Gastrocnemius medialis (tissue), 4 donors: ENCODE measurements around the gene PLXNB1. TPM values are rescaled to one million over a fixed set of nuclear protein-coding genes. Genes with fewer than 3 reads are reported as not detected.

Experiments used
- ATAC-seq, 2 donors: fragments of 150-250 bp; one replicate each; pipeline ENCODE4 v1.9.1; 2016
- DNase-seq, 2 donors: peaks; one replicate each; pipeline ENCODE4 v3.0.0-alpha.2; 2019
- H3K27ac ChIP-seq, 4 donors: fragments of 200-600 bp; sonication (generic); 1 replicate in 1 of 4; 2 replicates in 3 of 4; pipeline ENCODE4 v1.5.1; 2016 to 2018; ENCODE audit warnings: mild to moderate bottlenecking in 2 of 4, moderate library complexity in 1 of 4
- H3K27me3 ChIP-seq, 3 donors: fragments of 200-600 bp; sonication (generic) in 2 of 3; 1 replicate in 1 of 3; 2 replicates in 2 of 3; pipeline versions ENCODE4 v1.5.1 to v1.6.0; 2016 to 2019; ENCODE audit warnings: mild to moderate bottlenecking in 1 of 3, moderate library complexity in 1 of 3
- H3K36me3 ChIP-seq, 2 donors: fragments of 200-600 bp; sonication (generic) in 1 of 2; one replicate each; pipeline ENCODE4 v1.5.1; 2017 to 2018
- H3K4me1 ChIP-seq, 2 donors: fragments of 200-600 bp; sonication (generic) in 1 of 2; one replicate each; pipeline ENCODE4 v1.5.1; 2016 to 2017; ENCODE audit warnings: mild to moderate bottlenecking in 2 of 2
- H3K4me3 ChIP-seq, 4 donors: fragments of 200-600 bp; sonication (generic) in 3 of 4; 1 replicate in 1 of 4; 2 replicates in 3 of 4; pipeline ENCODE4 v1.5.1; 2016 to 2019; ENCODE audit warnings: mild to moderate bottlenecking in 2 of 4
- H3K9me3 ChIP-seq, 3 donors: fragments of 200-600 bp; sonication (generic) in 2 of 3; 1 replicate in 1 of 3; 2 replicates in 2 of 3; pipeline ENCODE4 v1.5.1; 2016 to 2019
- CTCF ChIP-seq, 5 experiments: fragments of 450-650 bp in 3 of 5; fragments of 200-600 bp in 2 of 5; sonication (generic) in 2 of 5; IDR thresholded peaks in 4 of 5; conservative IDR thresholded peaks in 1 of 5; 1 replicate in 4 of 5; 2 replicates in 1 of 5; pipeline ENCODE4 v1.5.1; 2016 to 2019; ENCODE audit warnings: antibody characterized with exemption in 5 of 5, mild to moderate bottlenecking in 3 of 5, moderate library complexity in 3 of 5
- POLR2A ChIP-seq, 2 donors: fragments of 450-650 bp; IDR thresholded peaks; one replicate each; pipeline ENCODE4 v1.6.1; 2017; ENCODE audit warnings: antibody characterized with exemption in 2 of 2, mild to moderate bottlenecking in 2 of 2, moderate library complexity in 2 of 2
- in situ Hi-C, 4 donors: fragments of 200-750 bp; cut with MboI; loops; one replicate each; pipeline versions ENCODE4 v1.15.0 to v1.8.0; 2017; ENCODE audit warnings: low sequenced_read_pairs in 4 of 4
- intact Hi-C: fragments of 100-400 bp; cut with DNase I; formaldehyde crosslinking; loops from one replicate; pipeline ENCODE4 v1.15.1; 2023; ENCODE audit warnings: low total_unique reads
- total RNA-seq, 4 donors: library from RNA; depleted of rRNA; stranded (reverse); fragments of >200 nt; gene quantifications; one replicate each; pipeline versions ENCODE4 v1.1.0 to v1.2.3, GENCODE V29; 2016

Gene PLXNB1
- total RNA-seq, 4 donors from 2014 or later = 2.8 to 7.2 (median 3.5) TPM

GRCh38 chr3:48410205-48411040, 19.5 kb downstream of the PLXNB1 start:
- Histone ChIP-seq H3K4me1 (no peaks in the 10 kb centered on the region), H3K4me3 (no peak overlapping the region), H3K27ac (no peak overlapping the region), H3K27me3 (no peaks in the 10 kb centered on the region), H3K9me3 (no peaks in the 10 kb centered on the region), H3K36me3 (no peaks in the 10 kb centered on the region)
- no peak for ATAC-seq
- in situ Hi-C loops = no loop called here
- intact Hi-C loops = no loop called here
- peak in 1 of 2 donors; percentile 6 for DNase-seq
- no peak for TF ChIP-seq CTCF (IDR thresholded peaks at IDR 0.05 in 4 of 5, conservative IDR thresholded peaks at IDR 0.05 in 1 of 5)
- no peak for TF ChIP-seq POLR2A (IDR thresholded peaks at IDR 0.05)

- H3K4me1 ChIP-seq = no peaks in the 10 kb centered on the region
- no peaks in the 10 kb centered on the region for H3K36me3 ChIP-seq
- no peaks in the 10 kb centered on the region for H3K27me3 ChIP-seq
- no peak for TF ChIP-seq CTCF (IDR thresholded peaks at IDR 0.05 in 4 of 5, conservative IDR thresholded peaks at IDR 0.05 in 1 of 5)
- TF ChIP-seq POLR2A (IDR thresholded peaks at IDR 0.05) = no peak
- H3K9me3 ChIP-seq = no peaks in the 10 kb centered on the region
- H3K4me3 ChIP-seq = no peak overlapping the region
- in situ Hi-C loops = no loop called here
- ATAC-seq = no peak
- peak; percentile 0 to 7 for DNase-seq
- intact Hi-C loops = no loop called here
- H3K27ac ChIP-seq = no peak overlapping the region
These were observed 20.3 kb downstream of the PLXNB1 start for GRCh38 chr3:48409291-48410201.

- Histone ChIP-seq H3K9me3 (no peaks in the 10 kb centered on the region), H3K27ac (no peak overlapping the region), H3K4me1 (no peaks in the 10 kb centered on the region), H3K4me3 (no peak overlapping the region), H3K36me3 (no peaks in the 10 kb centered on the region), H3K27me3 (no peaks in the 10 kb centered on the region)
- TF ChIP-seq POLR2A (IDR thresholded peaks at IDR 0.05) = no peak
- TF ChIP-seq CTCF (IDR thresholded peaks at IDR 0.05 in 4 of 5, conservative IDR thresholded peaks at IDR 0.05 in 1 of 5) = no peak
- in situ Hi-C loops (no loop called here), intact Hi-C loops (no loop called here)
- ATAC-seq (no peak), DNase-seq (peak; percentile 1 to 3)
These were observed 21.0 kb downstream of the PLXNB1 start for GRCh38 chr3:48408823-48409281.

- ATAC-seq (no peak), DNase-seq (peak in 1 of 2 donors; percentile 6)
- peaks cover 0 to 2% of the 10 kb centered on the region in 2 donors for H3K4me1 ChIP-seq
- intact Hi-C loops = no loop called here
- no peak for TF ChIP-seq CTCF (IDR thresholded peaks at IDR 0.05 in 4 of 5, conservative IDR thresholded peaks at IDR 0.05 in 1 of 5)
- no peak overlapping the region for H3K4me3 ChIP-seq
- H3K27ac ChIP-seq = no peak overlapping the region
- no peaks in the 10 kb centered on the region for H3K27me3 ChIP-seq
- in situ Hi-C loops = no loop called here
- no peaks in the 10 kb centered on the region for H3K36me3 ChIP-seq
- no peaks in the 10 kb centered on the region for H3K9me3 ChIP-seq
These were observed 22.3 kb downstream of the PLXNB1 start for GRCh38 chr3:48407542-48408099.
